Breast epithelium (tissue), 4 donors: Measurements from ENCODE around the gene SSX2IP. TPM values are rescaled to one million over a fixed set of nuclear protein-coding genes. Genes with fewer than 3 reads are reported as not detected.

ENCODE experiments used
- DNase-seq, 2 donors: peaks; one replicate each; pipeline ENCODE4 v3.0.0-alpha.2; 2019; ENCODE audit warnings: low spot score in 2 of 2
- H3K27ac ChIP-seq, 2 donors: fragments of 200-600 bp; sonication (generic) in 1 of 2; one replicate each; pipeline ENCODE4 v1.5.1; 2016 to 2019; ENCODE audit warnings: mild to moderate bottlenecking in 1 of 2
- H3K27me3 ChIP-seq, 2 donors: fragments of 200-600 bp; sonication (generic) in 1 of 2; one replicate each; pipeline versions ENCODE4 v1.5.1 to v1.6.0; 2017 to 2019; ENCODE audit warnings: control low read depth in 1 of 2, mild to moderate bottlenecking in 1 of 2
- H3K36me3 ChIP-seq: fragments of 200-600 bp; one replicate; pipeline ENCODE4 v1.5.1; 2019
- H3K4me1 ChIP-seq, 2 donors: fragments of 200-600 bp; sonication (generic); one replicate each; pipeline ENCODE4 v1.5.1; 2016 to 2019; ENCODE audit warnings: control low read depth in 1 of 2
- H3K4me3 ChIP-seq, 3 donors: fragments of 200-600 bp; sonication (generic); 1 replicate in 2 of 3; 2 replicates in 1 of 3; pipeline ENCODE4 v1.5.1; 2016 to 2019; ENCODE audit warnings: mild to moderate bottlenecking in 3 of 3, moderate library complexity in 2 of 3
- H3K9me3 ChIP-seq, 2 donors: fragments of 200-600 bp; sonication (generic) in 1 of 2; one replicate each; pipeline ENCODE4 v1.5.1; 2016 to 2019; ENCODE audit warnings: control low read depth in 1 of 2
- POLR2A ChIP-seq: fragments of 450-650 bp; IDR thresholded peaks from one replicate; pipeline ENCODE4 v1.6.1; 2016; ENCODE audit warnings: antibody characterized with exemption, mild to moderate bottlenecking, moderate library complexity
- POLR2AphosphoS5 ChIP-seq, 3 donors: sonication (generic); formaldehyde crosslinking; IDR thresholded peaks; one replicate each; pipeline ENCODE4 v1.6.1; 2017; ENCODE audit warnings: antibody characterized with exemption in 3 of 3
- intact Hi-C: fragments of 100-400 bp; cut with DNase I; formaldehyde crosslinking; loops from one replicate; pipeline ENCODE4 v1.15.1; 2023; ENCODE audit warnings: low total_unique reads
- total RNA-seq, 3 donors: library from RNA; depleted of rRNA; stranded (reverse); fragments of >200 nt; gene quantifications; one replicate each; pipeline ENCODE4 v1.1.0, GENCODE V29; 2016
- TF ChIP-seq, protein P1 (sequence below), 3 donors: fragments of 450-650 bp; IDR thresholded peaks; one replicate each; pipeline ENCODE4 v1.5.1; 2016 to 2017; ENCODE audit warnings: antibody characterized with exemption in 3 of 3, mild to moderate bottlenecking in 3 of 3, moderate library complexity in 3 of 3

The SSX2IP gene
- total RNA-seq, 3 donors from 2014 or later, result 1.1 to 11.0 (median 4.3) TPM

DNA sequence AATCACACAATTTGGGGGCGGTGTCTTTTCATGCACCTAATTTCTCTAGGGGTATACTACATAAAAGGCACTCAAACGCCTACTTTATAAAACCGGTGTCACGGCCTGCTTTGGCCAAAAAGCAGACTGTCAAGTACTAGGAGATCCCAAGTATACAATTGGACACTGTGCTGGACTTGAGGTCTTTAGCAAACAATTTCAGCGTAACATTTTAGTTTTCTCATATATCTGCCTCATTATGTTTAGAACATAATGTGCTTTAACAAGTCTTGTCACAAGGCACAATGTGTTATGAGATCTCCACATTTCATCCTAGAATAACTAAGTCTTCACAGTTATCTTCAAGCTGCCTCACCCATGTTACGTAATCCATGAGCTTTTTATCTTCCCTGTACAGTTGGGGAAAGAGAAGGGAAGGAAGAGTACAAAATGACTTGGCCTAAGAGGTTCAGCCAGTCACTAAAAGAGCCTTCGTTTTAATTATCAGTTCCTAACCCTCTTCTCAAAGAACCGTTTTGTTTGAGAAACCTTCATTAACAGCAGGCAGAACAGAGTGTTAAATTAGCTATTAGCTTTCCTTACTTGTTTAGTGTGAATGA is 1.7 kb downstream of the SSX2IP start:
- H3K36me3 ChIP-seq, result no peaks in the 10 kb centered on the region
- H3K4me1 ChIP-seq, result no peaks in the 10 kb centered on the region
- no peak overlapping the region for H3K27ac ChIP-seq
- intact Hi-C loops, result no loop called here
- TF ChIP-seq, protein P1, sequence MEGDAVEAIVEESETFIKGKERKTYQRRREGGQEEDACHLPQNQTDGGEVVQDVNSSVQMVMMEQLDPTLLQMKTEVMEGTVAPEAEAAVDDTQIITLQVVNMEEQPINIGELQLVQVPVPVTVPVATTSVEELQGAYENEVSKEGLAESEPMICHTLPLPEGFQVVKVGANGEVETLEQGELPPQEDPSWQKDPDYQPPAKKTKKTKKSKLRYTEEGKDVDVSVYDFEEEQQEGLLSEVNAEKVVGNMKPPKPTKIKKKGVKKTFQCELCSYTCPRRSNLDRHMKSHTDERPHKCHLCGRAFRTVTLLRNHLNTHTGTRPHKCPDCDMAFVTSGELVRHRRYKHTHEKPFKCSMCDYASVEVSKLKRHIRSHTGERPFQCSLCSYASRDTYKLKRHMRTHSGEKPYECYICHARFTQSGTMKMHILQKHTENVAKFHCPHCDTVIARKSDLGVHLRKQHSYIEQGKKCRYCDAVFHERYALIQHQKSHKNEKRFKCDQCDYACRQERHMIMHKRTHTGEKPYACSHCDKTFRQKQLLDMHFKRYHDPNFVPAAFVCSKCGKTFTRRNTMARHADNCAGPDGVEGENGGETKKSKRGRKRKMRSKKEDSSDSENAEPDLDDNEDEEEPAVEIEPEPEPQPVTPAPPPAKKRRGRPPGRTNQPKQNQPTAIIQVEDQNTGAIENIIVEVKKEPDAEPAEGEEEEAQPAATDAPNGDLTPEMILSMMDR (IDR thresholded peaks at IDR 0.05), result no peak
- TF ChIP-seq POLR2AphosphoS5 (IDR thresholded peaks at IDR 0.05), result no peak
- no peak for TF ChIP-seq POLR2A
- no peaks in the 10 kb centered on the region for H3K27me3 ChIP-seq
- H3K9me3 ChIP-seq, result no peaks in the 10 kb centered on the region
- DNase-seq, result no peak
- H3K4me3 ChIP-seq, result no peak overlapping the region

DNA sequence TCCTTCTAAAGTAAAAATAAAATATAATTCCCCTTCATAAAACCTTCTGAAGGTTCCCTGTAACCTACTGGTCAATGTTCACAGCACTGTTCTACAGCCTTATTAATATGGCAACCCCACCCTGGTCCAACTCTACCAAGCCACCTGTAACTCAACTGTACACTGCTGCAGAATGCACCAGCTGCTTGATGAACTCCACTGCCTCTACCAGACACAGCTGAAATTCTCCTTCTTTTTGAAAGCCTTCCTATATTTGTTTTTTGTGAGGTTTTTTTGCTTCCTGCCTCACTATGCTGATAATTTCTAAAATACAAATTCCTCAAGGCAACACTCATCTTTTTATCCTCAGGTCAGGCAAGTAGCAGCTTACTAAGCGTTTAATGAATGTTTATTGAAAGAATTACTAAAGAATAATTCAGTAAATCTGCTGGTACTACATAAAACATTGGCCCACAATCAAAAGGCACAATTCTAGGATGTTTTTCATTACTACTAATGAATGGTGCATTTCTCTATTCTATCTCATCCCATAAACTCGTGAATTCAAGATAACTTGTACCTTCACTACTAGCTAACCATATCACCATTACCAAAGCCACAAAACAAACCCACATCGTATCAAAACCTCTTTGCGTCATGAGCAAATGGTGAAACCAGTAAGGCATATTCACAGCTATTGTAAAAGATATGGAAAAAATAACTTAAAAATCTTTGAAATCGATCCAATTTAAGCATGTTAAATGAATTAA is 2.4 kb downstream of the SSX2IP start:
- intact Hi-C loops, result no loop called here
- Histone ChIP-seq H3K4me3 (no peak overlapping the region), H3K9me3 (no peaks in the 10 kb centered on the region), H3K36me3 (no peaks in the 10 kb centered on the region), H3K27me3 (no peaks in the 10 kb centered on the region), H3K27ac (no peak overlapping the region), H3K4me1 (no peaks in the 10 kb centered on the region)
- TF ChIP-seq, protein P1 (IDR thresholded peaks at IDR 0.05), result no peak
- no peak for TF ChIP-seq POLR2A
- no peak for TF ChIP-seq POLR2AphosphoS5 (IDR thresholded peaks at IDR 0.05)
- DNase-seq, result no peak

DNA sequence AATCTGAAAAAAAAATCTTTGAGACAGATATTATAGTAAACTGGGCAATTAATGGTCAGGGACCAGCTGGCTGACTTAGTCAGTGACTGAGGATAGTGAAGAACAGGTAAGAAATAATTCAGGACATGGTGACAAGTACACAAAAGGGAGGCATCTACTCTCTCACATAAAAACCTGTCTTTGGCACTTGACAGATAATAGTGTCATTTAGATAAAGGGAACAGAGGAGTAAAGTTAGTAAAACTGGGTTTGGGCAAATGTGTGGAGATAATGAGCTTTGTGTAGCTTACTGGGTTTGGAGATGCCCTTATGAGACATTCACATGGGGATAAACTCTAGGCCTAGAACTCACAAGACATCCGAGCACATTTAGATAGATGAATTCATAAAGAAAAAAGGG is 4.0 kb downstream of the SSX2IP start:
- DNase-seq, result no peak
- Histone ChIP-seq H3K9me3 (no peaks in the 10 kb centered on the region), H3K27me3 (no peaks in the 10 kb centered on the region), H3K4me3 (no peak overlapping the region), H3K36me3 (no peaks in the 10 kb centered on the region), H3K27ac (no peak overlapping the region), H3K4me1 (no peaks in the 10 kb centered on the region)
- TF ChIP-seq POLR2A (no peak), POLR2AphosphoS5 (IDR thresholded peaks at IDR 0.05) (no peak)
- TF ChIP-seq, protein P1 (IDR thresholded peaks at IDR 0.05), result no peak
- intact Hi-C loops, result no loop called here

DNA sequence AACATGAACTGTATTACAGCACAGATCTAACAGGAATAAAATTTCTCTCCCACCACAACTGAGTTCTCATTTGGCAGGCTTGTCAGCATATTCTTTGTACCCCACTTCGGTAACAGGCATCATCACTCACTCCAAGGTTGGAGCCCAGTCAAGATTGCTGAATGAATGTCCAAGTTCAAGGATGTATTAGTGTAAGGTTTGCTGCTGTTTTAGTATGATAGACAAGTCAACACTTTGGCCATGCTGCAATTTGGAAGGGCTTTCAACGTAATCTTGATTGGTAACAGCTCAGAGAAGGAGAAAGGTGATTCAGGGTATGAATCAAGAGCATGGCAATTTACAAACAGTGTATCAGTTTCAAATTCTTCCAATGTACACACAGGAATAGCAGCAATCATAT is 6.8 kb downstream of the SSX2IP start:
- H3K4me1 ChIP-seq, result no peaks in the 10 kb centered on the region
- intact Hi-C loops, result loop anchor here (5.0 kb wide), 1 partner anchor 174 kb away; no protein-coding TSS in a partner anchor
- no peak overlapping the region for H3K27ac ChIP-seq
- no peaks in the 10 kb centered on the region for H3K36me3 ChIP-seq
- H3K27me3 ChIP-seq, result no peaks in the 10 kb centered on the region
- TF ChIP-seq, protein P1 (IDR thresholded peaks at IDR 0.05), result no peak
- TF ChIP-seq POLR2AphosphoS5 (IDR thresholded peaks at IDR 0.05) (no peak), POLR2A (no peak)
- DNase-seq, result no peak
- no peak overlapping the region for H3K4me3 ChIP-seq
- no peaks in the 10 kb centered on the region for H3K9me3 ChIP-seq

DNA sequence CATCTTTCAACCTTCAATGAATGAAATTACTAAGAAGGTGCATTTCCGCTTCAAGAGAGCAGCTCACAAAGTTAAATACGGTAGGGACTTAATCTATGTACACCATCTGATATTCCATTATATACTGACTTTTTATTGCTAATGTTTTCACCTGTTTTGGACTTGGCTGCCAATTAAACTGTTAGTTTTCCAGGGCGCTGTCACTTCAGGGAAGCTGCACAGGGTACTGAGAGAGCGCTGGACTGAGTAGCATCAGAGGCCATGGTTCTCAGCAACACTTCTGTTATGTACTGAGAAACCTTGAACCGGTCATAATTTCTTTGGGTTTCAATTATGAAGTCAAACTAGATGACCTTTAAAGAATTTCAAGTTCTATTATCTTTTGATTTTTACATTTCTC is 8.2 kb downstream of the SSX2IP start:
- H3K27ac ChIP-seq, result no peak overlapping the region
- no peaks in the 10 kb centered on the region for H3K36me3 ChIP-seq
- no peaks in the 10 kb centered on the region for H3K4me1 ChIP-seq
- H3K4me3 ChIP-seq, result no peak overlapping the region
- TF ChIP-seq, protein P1 (IDR thresholded peaks at IDR 0.05), result no peak
- TF ChIP-seq POLR2AphosphoS5 (IDR thresholded peaks at IDR 0.05), result no peak
- no peak for TF ChIP-seq POLR2A
- intact Hi-C loops, result loop anchor here (5.0 kb wide), 1 partner anchor 175 kb away; no protein-coding TSS in a partner anchor
- no peaks in the 10 kb centered on the region for H3K9me3 ChIP-seq
- no peaks in the 10 kb centered on the region for H3K27me3 ChIP-seq
- DNase-seq, result no peak
